ENCODE results near the gene KRT8. TPM values are rescaled to one million over a fixed set of nuclear protein-coding genes. Genes with fewer than 3 reads are reported as not detected.

Gene KRT8
- polyA plus RNA-seq, 1 of the 3 experiments (the other 2 are of a cell fraction) = 49.4 TPM

- H3K9ac ChIP-seq = no peak overlapping the region
- H4K20me1 ChIP-seq (ENCODE audit: insufficient read depth) = no peaks in the 10 kb centered on the region
- no peak overlapping the region for H3K4me3 ChIP-seq (ENCODE audit: low read depth in 2 of 2, low read length in 1 of 2)
- H3K9me3 ChIP-seq = no peaks in the 10 kb centered on the region
- ChIA-PET CTCF (interaction anchor here (1.7 to 2.7 kb wide), 3 partner anchors 36 to 60 kb away, joined by 8 to 13 read pairs (median 10); no protein-coding TSS in a partner anchor), POLR2A (no interaction called here)
- H3K36me3 ChIP-seq (replicated peaks in 1 of 2; ENCODE audit: control insufficient read depth in 1 of 2, insufficient read depth in 2 of 2, low read length in 1 of 2) = no peaks in the 10 kb centered on the region
- H3K4me2 ChIP-seq = no peak overlapping the region
- no peak overlapping the region for H3K27ac ChIP-seq (ENCODE audit: low read depth in 2 of 2, low read length in 1 of 2)
- no peaks in the 10 kb centered on the region for H3K79me2 ChIP-seq (ENCODE audit: insufficient read depth)
- no peak for DNase-seq
- H2AFZ ChIP-seq (ENCODE audit: low read depth) = no peak overlapping the region
- H3K4me1 ChIP-seq (ENCODE audit: control insufficient read depth in 1 of 2, insufficient read depth in 2 of 2, low read depth in 1 of 2, low read length in 1 of 2) = peaks cover 4 to 19% of the 10 kb centered on the region in 2 experiments; a peak in 3 of 4 replicates
- H3F3A ChIP-seq (replicated peaks; ENCODE audit: insufficient read depth) = peaks cover 18% of the 10 kb centered on the region
- H3K27me3 ChIP-seq (ENCODE audit: insufficient read depth) = no peaks in the 10 kb centered on the region
- TF ChIP-seq, protein P1, sequence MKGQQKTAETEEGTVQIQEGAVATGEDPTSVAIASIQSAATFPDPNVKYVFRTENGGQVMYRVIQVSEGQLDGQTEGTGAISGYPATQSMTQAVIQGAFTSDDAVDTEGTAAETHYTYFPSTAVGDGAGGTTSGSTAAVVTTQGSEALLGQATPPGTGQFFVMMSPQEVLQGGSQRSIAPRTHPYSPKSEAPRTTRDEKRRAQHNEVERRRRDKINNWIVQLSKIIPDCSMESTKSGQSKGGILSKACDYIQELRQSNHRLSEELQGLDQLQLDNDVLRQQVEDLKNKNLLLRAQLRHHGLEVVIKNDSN (IDR thresholded peaks at IDR 0.05; ENCODE audit: borderline replicate concordance, low read depth) = no peak
- no peak for TF ChIP-seq JUND (IDR thresholded peaks at IDR 0.05)
- TF ChIP-seq FOXM1 (IDR thresholded peaks at IDR 0.05; ENCODE audit: low read depth) = no peak
- TF ChIP-seq NFIC (IDR thresholded peaks at IDR 0.05; ENCODE audit: borderline replicate concordance) = no peak
- TF ChIP-seq IRF3 (IDR thresholded peaks at IDR 0.05; ENCODE audit: low read depth, low read length) = no peak
- TF ChIP-seq MEF2A (IDR thresholded peaks at IDR 0.05; ENCODE audit: borderline replicate concordance, low read depth) = no peak
- no peak for TF ChIP-seq TAF1 (IDR thresholded peaks at IDR 0.05; ENCODE audit: borderline replicate concordance, low read depth, low read length)
- no peak for TF ChIP-seq TCF12 (IDR thresholded peaks at IDR 0.05)
- no peak for TF ChIP-seq FOXJ3 (CRISPR knock-in tag; IDR thresholded peaks at IDR 0.05)
- H3K9me2 ChIP-seq = no peaks in the 10 kb centered on the region
Measured at GRCh38 chr12:52920937-52921336, 16.1 kb upstream of the KRT8 start.

GRCh38 chr12:52918784-52919183 is 13.9 kb upstream of the KRT8 start:
- Histone ChIP-seq H2AFZ (ENCODE audit: low read depth) (no peak overlapping the region), H3K4me2 (no peak overlapping the region), H4K20me1 (ENCODE audit: insufficient read depth) (no peaks in the 10 kb centered on the region), H3F3A (replicated peaks; ENCODE audit: insufficient read depth) (no peaks in the 10 kb centered on the region), H3K9me2 (no peaks in the 10 kb centered on the region), H3K36me3 (replicated peaks in 1 of 2; ENCODE audit: control insufficient read depth in 1 of 2, insufficient read depth in 2 of 2, low read length in 1 of 2) (no peaks in the 10 kb centered on the region), H3K9me3 (no peaks in the 10 kb centered on the region), H3K4me3 (ENCODE audit: low read depth in 2 of 2, low read length in 1 of 2) (no peak overlapping the region), H3K4me1 (ENCODE audit: control insufficient read depth in 1 of 2, insufficient read depth in 2 of 2, low read depth in 1 of 2, low read length in 1 of 2) (0 out of 4 replicates have a peak, but pooled peaks cover 0 to under 1% of the 10 kb centered on the region in 2 experiments), H3K27ac (ENCODE audit: low read depth in 2 of 2, low read length in 1 of 2) (no peak overlapping the region), H3K9ac (no peak overlapping the region), H3K79me2 (ENCODE audit: insufficient read depth) (no peaks in the 10 kb centered on the region), H3K27me3 (ENCODE audit: insufficient read depth) (no peaks in the 10 kb centered on the region)
- 76% methylated on average over 2 of the region's 2 CpGs for WGBS (ENCODE audit: low lambda C conversion rate)
- ChIA-PET CTCF (interaction anchor here (0.7 to 1.4 kb wide), 4 partner anchors 27 to 523 kb away, joined by 3 to 5 read pairs (median 4); no protein-coding TSS in a partner anchor), POLR2A (no interaction called here)
- TF ChIP-seq, protein P2, sequence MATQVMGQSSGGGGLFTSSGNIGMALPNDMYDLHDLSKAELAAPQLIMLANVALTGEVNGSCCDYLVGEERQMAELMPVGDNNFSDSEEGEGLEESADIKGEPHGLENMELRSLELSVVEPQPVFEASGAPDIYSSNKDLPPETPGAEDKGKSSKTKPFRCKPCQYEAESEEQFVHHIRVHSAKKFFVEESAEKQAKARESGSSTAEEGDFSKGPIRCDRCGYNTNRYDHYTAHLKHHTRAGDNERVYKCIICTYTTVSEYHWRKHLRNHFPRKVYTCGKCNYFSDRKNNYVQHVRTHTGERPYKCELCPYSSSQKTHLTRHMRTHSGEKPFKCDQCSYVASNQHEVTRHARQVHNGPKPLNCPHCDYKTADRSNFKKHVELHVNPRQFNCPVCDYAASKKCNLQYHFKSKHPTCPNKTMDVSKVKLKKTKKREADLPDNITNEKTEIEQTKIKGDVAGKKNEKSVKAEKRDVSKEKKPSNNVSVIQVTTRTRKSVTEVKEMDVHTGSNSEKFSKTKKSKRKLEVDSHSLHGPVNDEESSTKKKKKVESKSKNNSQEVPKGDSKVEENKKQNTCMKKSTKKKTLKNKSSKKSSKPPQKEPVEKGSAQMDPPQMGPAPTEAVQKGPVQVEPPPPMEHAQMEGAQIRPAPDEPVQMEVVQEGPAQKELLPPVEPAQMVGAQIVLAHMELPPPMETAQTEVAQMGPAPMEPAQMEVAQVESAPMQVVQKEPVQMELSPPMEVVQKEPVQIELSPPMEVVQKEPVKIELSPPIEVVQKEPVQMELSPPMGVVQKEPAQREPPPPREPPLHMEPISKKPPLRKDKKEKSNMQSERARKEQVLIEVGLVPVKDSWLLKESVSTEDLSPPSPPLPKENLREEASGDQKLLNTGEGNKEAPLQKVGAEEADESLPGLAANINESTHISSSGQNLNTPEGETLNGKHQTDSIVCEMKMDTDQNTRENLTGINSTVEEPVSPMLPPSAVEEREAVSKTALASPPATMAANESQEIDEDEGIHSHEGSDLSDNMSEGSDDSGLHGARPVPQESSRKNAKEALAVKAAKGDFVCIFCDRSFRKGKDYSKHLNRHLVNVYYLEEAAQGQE (IDR thresholded peaks at IDR 0.05; ENCODE audit: low read depth, low read length) = no peak
- TF ChIP-seq POLR2AphosphoS5 (IDR thresholded peaks at IDR 0.05; ENCODE audit: low read depth, low read length) = no peak
- TF ChIP-seq IRF3 (IDR thresholded peaks at IDR 0.05; ENCODE audit: low read depth, low read length) = no peak
- TF ChIP-seq, protein P3, sequence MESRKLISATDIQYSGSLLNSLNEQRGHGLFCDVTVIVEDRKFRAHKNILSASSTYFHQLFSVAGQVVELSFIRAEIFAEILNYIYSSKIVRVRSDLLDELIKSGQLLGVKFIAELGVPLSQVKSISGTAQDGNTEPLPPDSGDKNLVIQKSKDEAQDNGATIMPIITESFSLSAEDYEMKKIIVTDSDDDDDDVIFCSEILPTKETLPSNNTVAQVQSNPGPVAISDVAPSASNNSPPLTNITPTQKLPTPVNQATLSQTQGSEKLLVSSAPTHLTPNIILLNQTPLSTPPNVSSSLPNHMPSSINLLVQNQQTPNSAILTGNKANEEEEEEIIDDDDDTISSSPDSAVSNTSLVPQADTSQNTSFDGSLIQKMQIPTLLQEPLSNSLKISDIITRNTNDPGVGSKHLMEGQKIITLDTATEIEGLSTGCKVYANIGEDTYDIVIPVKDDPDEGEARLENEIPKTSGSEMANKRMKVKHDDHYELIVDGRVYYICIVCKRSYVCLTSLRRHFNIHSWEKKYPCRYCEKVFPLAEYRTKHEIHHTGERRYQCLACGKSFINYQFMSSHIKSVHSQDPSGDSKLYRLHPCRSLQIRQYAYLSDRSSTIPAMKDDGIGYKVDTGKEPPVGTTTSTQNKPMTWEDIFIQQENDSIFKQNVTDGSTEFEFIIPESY (IDR thresholded peaks at IDR 0.05; ENCODE audit: borderline replicate concordance, low read depth) = no peak
- TF ChIP-seq MEF2A (IDR thresholded peaks at IDR 0.05; ENCODE audit: borderline replicate concordance, low read depth) = no peak
- no peak for TF ChIP-seq JUND (IDR thresholded peaks at IDR 0.05)
- TF ChIP-seq RCOR1 (IDR thresholded peaks at IDR 0.05; ENCODE audit: low read length) = no peak
- TF ChIP-seq TCF12 (IDR thresholded peaks at IDR 0.05) = no peak
- TF ChIP-seq, protein P4, sequence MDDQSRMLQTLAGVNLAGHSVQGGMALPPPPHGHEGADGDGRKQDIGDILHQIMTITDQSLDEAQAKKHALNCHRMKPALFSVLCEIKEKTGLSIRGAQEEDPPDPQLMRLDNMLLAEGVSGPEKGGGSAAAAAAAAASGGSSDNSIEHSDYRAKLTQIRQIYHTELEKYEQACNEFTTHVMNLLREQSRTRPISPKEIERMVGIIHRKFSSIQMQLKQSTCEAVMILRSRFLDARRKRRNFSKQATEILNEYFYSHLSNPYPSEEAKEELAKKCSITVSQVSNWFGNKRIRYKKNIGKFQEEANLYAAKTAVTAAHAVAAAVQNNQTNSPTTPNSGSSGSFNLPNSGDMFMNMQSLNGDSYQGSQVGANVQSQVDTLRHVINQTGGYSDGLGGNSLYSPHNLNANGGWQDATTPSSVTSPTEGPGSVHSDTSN (IDR thresholded peaks at IDR 0.05) = no peak
- no peak for TF ChIP-seq RXRA (IDR thresholded peaks at IDR 0.05; ENCODE audit: borderline replicate concordance, low read depth)
- no peak for TF ChIP-seq RAD21 (IDR thresholded peaks at IDR 0.05; ENCODE audit: low read length)
- no peak for TF ChIP-seq NFIC (IDR thresholded peaks at IDR 0.05; ENCODE audit: borderline replicate concordance)
- no peak for TF ChIP-seq RFX5 (IDR thresholded peaks at IDR 0.05; ENCODE audit: low read length)
- DNase-seq = no peak

Data from SK-N-SH (cell line).